HEK293 (cell line): ENCODE measurements around the gene SLAMF9.
A peak's percentile ranks its signal among the peaks of the same experiment; 100 is the strongest.

Experiments used
- CTCF ChIA-PET: fragments of 350-600 bp; formaldehyde crosslinking; extraction: SDS; loops from one replicate; lab custom pipeline; 2021; ENCODE audit warnings: antibody characterized with exemption; lab: Yijun Ruan, JAX
- POLR2A ChIA-PET: fragments of 300-600 bp; formaldehyde crosslinking; extraction: SDS; loops from one replicate; lab custom pipeline; 2020; ENCODE audit warnings: antibody characterized with exemption, inconsistent platforms; lab: Yijun Ruan, JAX
- H3K27ac ChIP-seq: fragments of 200-500 bp; sonication (Bioruptor generic); 2 replicates; pipeline ENCODE4 v1.5.1; 2014; ENCODE audit warnings: low read depth, low read length, control low read depth, inconsistent platforms; ENCODE audit errors: extremely low read depth
- H3K36me3 ChIP-seq, 2 experiments: fragments of 200-500 bp in 1 of 2; sonication (Bioruptor generic) in 1 of 2; 1 replicate in 1 of 2; 2 replicates in 1 of 2; pipeline ENCODE4 v1.5.1; 2014 to 2017; ENCODE audit warnings: inconsistent platforms in 2 of 2, low read length in 2 of 2; ENCODE audit not compliant: control insufficient read depth in 2 of 2, insufficient read depth in 1 of 2
- H3K4me1 ChIP-seq: fragments of 200-500 bp; sonication (Bioruptor generic); 2 replicates; pipeline ENCODE4 v1.5.1; 2014; ENCODE audit warnings: mild to moderate bottlenecking, low read length, inconsistent platforms; ENCODE audit not compliant: control insufficient read depth, insufficient read depth
- H3K4me3 ChIP-seq: 2 replicates; pipeline ENCODE4 v1.5.1; 2011; ENCODE audit warnings: low read depth, mild to moderate bottlenecking, control low read depth, low read length, moderate library complexity
- H3K9me3 ChIP-seq: fragments of 200-500 bp; sonication (Bioruptor generic); 2 replicates; pipeline ENCODE4 v1.5.1; 2014; ENCODE audit warnings: low read depth, low read length, inconsistent platforms; ENCODE audit not compliant: control insufficient read depth, insufficient read depth
- ATF2 ChIP-seq: fragments of 450-650 bp; formaldehyde crosslinking; IDR thresholded peaks from 2 replicates; pipeline ENCODE4 v1.5.1; 2016; ENCODE audit warnings: missing biosample characterization, missing genetic modification characterization, low read depth
- EGR2 ChIP-seq: fragments of 450-650 bp; formaldehyde crosslinking; IDR thresholded peaks from 2 replicates; pipeline ENCODE4 v1.5.1; 2016; ENCODE audit warnings: low read depth, missing biosample characterization, missing genetic modification characterization
- KLF1 ChIP-seq: fragments of 450-650 bp; formaldehyde crosslinking; IDR thresholded peaks from 2 replicates; pipeline ENCODE4 v1.5.1; 2016; ENCODE audit warnings: missing biosample characterization, missing genetic modification characterization
- MZF1 ChIP-seq: fragments of 450-650 bp; formaldehyde crosslinking; IDR thresholded peaks from 2 replicates; pipeline ENCODE4 v1.5.1; 2017; ENCODE audit warnings: missing biosample characterization, missing genetic modification characterization, borderline replicate concordance
- PRDM1 ChIP-seq: fragments of 450-650 bp; formaldehyde crosslinking; IDR thresholded peaks from 2 replicates; pipeline ENCODE4; 2016; ENCODE audit warnings: missing biosample characterization, missing genetic modification characterization
- WT1 ChIP-seq: fragments of 450-650 bp; formaldehyde crosslinking; IDR thresholded peaks from 2 replicates; pipeline ENCODE4 v1.5.1; 2016; ENCODE audit warnings: missing biosample characterization, missing genetic modification characterization
- ZNF140 ChIP-seq: fragments of 450-650 bp; formaldehyde crosslinking; IDR thresholded peaks from 2 replicates; pipeline ENCODE4 v1.5.1; 2016; ENCODE audit warnings: missing biosample characterization, missing genetic modification characterization
- ZNF221 ChIP-seq: fragments of 450-650 bp; formaldehyde crosslinking; IDR thresholded peaks from 2 replicates; pipeline ENCODE4 v1.5.1; 2017; ENCODE audit warnings: missing biosample characterization, missing genetic modification characterization, borderline replicate concordance
- ZNF48 ChIP-seq: fragments of 450-650 bp; formaldehyde crosslinking; IDR thresholded peaks from 2 replicates; pipeline ENCODE4 v1.5.1; 2016; ENCODE audit warnings: missing biosample characterization, missing genetic modification characterization
- ZNF548 ChIP-seq: fragments of 450-650 bp; formaldehyde crosslinking; IDR thresholded peaks from 2 replicates; pipeline ENCODE4 v1.5.1; 2016; ENCODE audit warnings: missing biosample characterization, missing genetic modification characterization
- ZNF580 ChIP-seq: fragments of 450-650 bp; formaldehyde crosslinking; IDR thresholded peaks from 2 replicates; pipeline ENCODE4 v1.5.1; 2016; ENCODE audit warnings: missing biosample characterization, missing genetic modification characterization
- ZNF585B ChIP-seq: fragments of 450-650 bp; formaldehyde crosslinking; IDR thresholded peaks from 2 replicates; pipeline ENCODE4 v1.5.1; 2016; ENCODE audit warnings: missing biosample characterization, missing genetic modification characterization
- ZNF664 ChIP-seq: fragments of 450-650 bp; formaldehyde crosslinking; IDR thresholded peaks from 2 replicates; pipeline ENCODE4 v1.5.1; 2016; ENCODE audit warnings: missing biosample characterization, missing genetic modification characterization
- ZNF670 ChIP-seq: fragments of 450-650 bp; formaldehyde crosslinking; IDR thresholded peaks from 2 replicates; pipeline ENCODE4 v1.5.1; 2016; ENCODE audit warnings: missing biosample characterization, missing genetic modification characterization, low read depth
- ZSCAN23 ChIP-seq: fragments of 450-650 bp; formaldehyde crosslinking; IDR thresholded peaks from 2 replicates; pipeline ENCODE4 v1.5.1; 2016; ENCODE audit warnings: missing biosample characterization, missing genetic modification characterization

Gene SLAMF9

GRCh38 chr1:159945483-159946241, 8.4 kb downstream of the SLAMF9 start, which contains the start of gene IGSF9 (continued):
- 0 out of 2 replicates have a peak, but pooled peaks have one; percentile 30 for TF ChIP-seq MZF1

GRCh38 chr1:159944623-159945455, 9.2 kb downstream of the SLAMF9 start:
- ChIA-PET CTCF (interaction anchor here (0.6 to 10.8 kb wide), 13 partner anchors 8 to 782 kb away, joined by 3 to 87 read pairs (median 4); partner anchors contain the start of gene TAGLN2), POLR2A (interaction anchor here (0.9 to 4.1 kb wide), 3 partner anchors 13 to 63 kb away, joined by 3 to 25 read pairs (median 3); partner anchors contain the start of gene TAGLN2)
- Histone ChIP-seq H3K4me3 (peak overlapping the region; percentile 24), H3K27ac (no peak overlapping the region), H3K36me3 (no peaks in the 10 kb centered on the region), H3K4me1 (no peaks in the 10 kb centered on the region), H3K9me3 (no peaks in the 10 kb centered on the region)
- TF ChIP-seq ZSCAN23 (tag by site-specific recombination) (no peak), PRDM1 (tag by site-specific recombination) (0 out of 2 replicates have a peak, but pooled peaks have one; percentile 6), WT1 (tag by site-specific recombination) (peak; percentile 94), EGR2 (peak; percentile 82)

- H3K4me3 ChIP-seq, result no peak overlapping the region
- ChIA-PET CTCF (interaction anchor here (0.6 to 10.8 kb wide), 7 partner anchors 8 to 341 kb away, joined by 3 to 87 read pairs (median 3); no protein-coding TSS in a partner anchor), POLR2A (interaction anchor here (4.1 kb wide), 1 partner anchor 20 kb away, joined by 25 read pairs; the partner anchor contains the start of gene TAGLN2)
- no peaks in the 10 kb centered on the region for H3K9me3 ChIP-seq
- no peak for TF ChIP-seq ATF2
- no peaks in the 10 kb centered on the region for H3K4me1 ChIP-seq
- H3K27ac ChIP-seq, result no peak overlapping the region
- H3K36me3 ChIP-seq, result no peaks in the 10 kb centered on the region
These were observed 10.0 kb downstream of the SLAMF9 start for GRCh38 chr1:159943908-159944622.

- Histone ChIP-seq H3K4me3 (no peak overlapping the region), H3K27ac (no peak overlapping the region), H3K9me3 (no peaks in the 10 kb centered on the region), H3K36me3 (no peaks in the 10 kb centered on the region), H3K4me1 (no peaks in the 10 kb centered on the region)
- ChIA-PET CTCF (interaction anchor here (0.6 to 10.8 kb wide), 3 partner anchors 64 to 1739 kb away, joined by 3 to 87 read pairs (median 3); no protein-coding TSS in a partner anchor), POLR2A (interaction anchor here (4.1 kb wide), 1 partner anchor 19 kb away, joined by 25 read pairs; the partner anchor contains the start of gene TAGLN2)
- TF ChIP-seq ZNF221 (tag by site-specific recombination) (no peak), ZNF670 (tag by site-specific recombination) (no peak), ZNF580 (tag by site-specific recombination) (no peak), KLF1 (tag by site-specific recombination) (no peak), ZNF140 (tag by site-specific recombination) (no peak), ZNF548 (tag by site-specific recombination) (no peak), ZNF664 (tag by site-specific recombination) (no peak), ZNF48 (tag by site-specific recombination) (no peak), ZNF585B (tag by site-specific recombination) (no peak)
These were observed 10.8 kb downstream of the SLAMF9 start for GRCh38 chr1:159943278-159943640.
